22Rv1 (cell line): Measurements from ENCODE around the gene LRP8.

Experiments used
- CTCF ChIP-seq: fragments of 450-650 bp; IDR thresholded peaks from 2 replicates; pipeline ENCODE4 v1.5.1; 2017; ENCODE audit warnings: mild to moderate bottlenecking
- ZFX ChIP-seq: fragments of 450-650 bp; IDR thresholded peaks from 2 replicates; pipeline ENCODE4 v1.6.1; 2017; ENCODE audit warnings: antibody characterized with exemption, borderline replicate concordance

DNA sequence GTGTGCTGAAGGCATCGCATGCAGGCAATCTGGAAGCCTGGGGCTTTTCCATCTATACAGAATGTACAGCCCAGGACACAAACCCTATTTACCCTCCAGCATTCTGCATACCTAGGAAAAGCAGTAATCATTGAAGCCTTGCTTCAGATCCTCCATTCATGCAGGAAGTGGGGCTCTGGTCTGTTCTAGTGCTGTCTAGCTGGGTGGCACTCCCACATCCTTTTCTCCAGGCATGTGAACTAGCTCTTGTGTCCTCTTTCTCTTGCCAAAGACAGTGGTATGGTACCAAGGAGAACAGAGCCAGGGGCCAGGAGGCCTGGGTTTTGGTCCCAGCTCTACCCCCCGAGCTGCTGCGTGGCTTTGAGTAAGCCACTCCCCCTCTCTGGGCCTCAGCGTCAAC lies 21.7 kb downstream of the LRP8 start:
- TF ChIP-seq CTCF (no peak), ZFX (no peak)
